ENCODE results near the gene KRTAP13-2.

The KRTAP13-2 gene

DNA sequence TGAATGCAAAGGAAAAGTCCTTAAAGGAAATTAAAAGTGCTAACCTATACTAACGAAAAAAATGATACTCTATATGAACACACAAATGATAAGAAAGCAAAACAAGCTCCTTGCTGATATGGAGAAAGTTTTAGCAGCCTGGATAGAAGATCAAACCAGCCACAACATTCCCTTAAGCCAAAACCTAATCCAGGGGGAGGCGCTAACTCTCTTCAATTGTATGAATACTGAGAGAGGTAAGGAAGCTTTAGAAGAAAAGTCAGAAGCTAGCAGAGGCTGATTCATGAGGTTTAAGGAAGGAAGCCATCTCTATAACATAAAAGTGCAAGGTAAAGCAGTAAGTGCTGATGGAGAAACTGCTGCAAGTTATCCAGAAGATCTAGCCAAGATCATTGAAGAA lies 27.1 kb downstream of the KRTAP13-2 start:
- Histone ChIP-seq H3K4me3 (ENCODE audit: low read depth, low read length) (no peak overlapping the region), H3K9me3 (ENCODE audit: severe bottlenecking) (no peaks in the 10 kb centered on the region), H3K36me3 (no peaks in the 10 kb centered on the region), H3K27me3 (ENCODE audit: insufficient read depth, low read depth, severe bottlenecking) (peaks cover 85% of the 10 kb centered on the region), H3K27ac (no peak overlapping the region)
- TF ChIP-seq, protein P1, sequence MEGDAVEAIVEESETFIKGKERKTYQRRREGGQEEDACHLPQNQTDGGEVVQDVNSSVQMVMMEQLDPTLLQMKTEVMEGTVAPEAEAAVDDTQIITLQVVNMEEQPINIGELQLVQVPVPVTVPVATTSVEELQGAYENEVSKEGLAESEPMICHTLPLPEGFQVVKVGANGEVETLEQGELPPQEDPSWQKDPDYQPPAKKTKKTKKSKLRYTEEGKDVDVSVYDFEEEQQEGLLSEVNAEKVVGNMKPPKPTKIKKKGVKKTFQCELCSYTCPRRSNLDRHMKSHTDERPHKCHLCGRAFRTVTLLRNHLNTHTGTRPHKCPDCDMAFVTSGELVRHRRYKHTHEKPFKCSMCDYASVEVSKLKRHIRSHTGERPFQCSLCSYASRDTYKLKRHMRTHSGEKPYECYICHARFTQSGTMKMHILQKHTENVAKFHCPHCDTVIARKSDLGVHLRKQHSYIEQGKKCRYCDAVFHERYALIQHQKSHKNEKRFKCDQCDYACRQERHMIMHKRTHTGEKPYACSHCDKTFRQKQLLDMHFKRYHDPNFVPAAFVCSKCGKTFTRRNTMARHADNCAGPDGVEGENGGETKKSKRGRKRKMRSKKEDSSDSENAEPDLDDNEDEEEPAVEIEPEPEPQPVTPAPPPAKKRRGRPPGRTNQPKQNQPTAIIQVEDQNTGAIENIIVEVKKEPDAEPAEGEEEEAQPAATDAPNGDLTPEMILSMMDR (IDR thresholded peaks at IDR 0.05; ENCODE audit: low read depth, low read length), result no peak
- no peak for DNase-seq

DNA sequence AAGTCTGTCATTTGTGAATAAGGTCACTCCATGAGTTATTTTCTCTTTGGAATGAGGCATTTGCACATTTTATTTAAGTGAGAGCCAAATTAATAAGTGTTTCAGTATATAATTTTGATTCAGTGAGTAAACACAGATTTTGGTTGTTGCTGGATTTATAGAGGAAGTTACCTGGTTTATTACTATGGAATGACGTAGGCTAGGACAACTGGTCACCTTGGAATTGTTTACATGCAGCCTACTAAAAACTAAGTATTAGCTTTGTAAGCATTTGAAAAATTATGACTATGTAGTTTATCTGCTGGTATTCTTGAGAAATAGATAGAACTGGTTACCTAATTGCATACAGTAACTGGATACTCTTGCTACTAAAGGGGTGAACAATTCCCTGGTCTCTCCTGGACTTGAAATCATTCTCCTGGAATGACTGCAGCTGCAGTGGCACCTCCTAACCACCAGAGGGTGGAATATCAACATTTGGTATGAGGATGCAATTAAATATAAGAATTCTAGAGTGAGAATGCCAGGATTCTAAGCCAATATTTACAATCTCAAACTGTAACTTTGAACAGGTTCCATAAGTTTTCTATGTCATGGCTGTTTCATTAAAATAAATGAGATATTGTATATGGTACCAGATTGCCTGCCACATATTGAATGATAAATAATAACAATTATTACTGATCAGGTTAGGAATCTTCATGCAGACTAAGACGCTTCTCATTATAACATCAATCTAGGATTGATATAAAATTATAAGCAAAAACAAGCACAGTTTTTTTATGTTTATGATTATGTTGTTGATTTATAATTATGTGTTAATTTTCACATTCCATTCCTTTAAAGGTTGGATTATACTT lies 31.1 kb downstream of the KRTAP13-2 start:
- TF ChIP-seq, protein P1 (IDR thresholded peaks at IDR 0.05; ENCODE audit: low read depth, low read length), result peak; percentile 65
- Histone ChIP-seq H3K27me3 (ENCODE audit: insufficient read depth, low read depth, severe bottlenecking) (peaks cover 81% of the 10 kb centered on the region), H3K9me3 (ENCODE audit: severe bottlenecking) (no peaks in the 10 kb centered on the region), H3K27ac (no peak overlapping the region), H3K36me3 (no peaks in the 10 kb centered on the region), H3K4me3 (ENCODE audit: low read depth, low read length) (no peak overlapping the region)
- DNase-seq, result peak; percentile 53

DNA sequence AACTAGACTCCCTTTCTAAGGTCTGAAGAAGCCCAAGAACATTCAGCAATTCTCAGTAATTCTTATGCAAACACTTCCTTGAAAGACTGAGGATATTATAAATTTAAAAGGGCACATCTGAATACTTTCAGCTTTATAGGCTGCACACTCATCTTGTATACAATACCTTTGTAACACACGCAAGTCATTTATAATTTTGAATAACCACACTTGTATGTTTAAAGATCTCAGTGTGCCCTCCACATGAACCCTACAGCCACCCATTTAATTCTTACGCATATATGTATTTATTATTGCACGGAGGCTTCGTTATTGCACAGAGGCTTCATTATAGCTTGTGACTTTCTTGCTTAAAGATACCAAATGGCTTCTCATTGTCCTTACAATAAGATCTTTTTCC lies 33.4 kb downstream of the KRTAP13-2 start:
- TF ChIP-seq, protein P1 (IDR thresholded peaks at IDR 0.05; ENCODE audit: low read depth, low read length), result no peak
- H3K4me3 ChIP-seq (ENCODE audit: low read depth, low read length), result no peak overlapping the region
- H3K36me3 ChIP-seq, result no peaks in the 10 kb centered on the region
- no peaks in the 10 kb centered on the region for H3K9me3 ChIP-seq (ENCODE audit: severe bottlenecking)
- no peak overlapping the region for H3K27ac ChIP-seq
- peaks cover 79% of the 10 kb centered on the region for H3K27me3 ChIP-seq (ENCODE audit: insufficient read depth, low read depth, severe bottlenecking)
- no peak for DNase-seq

DNA sequence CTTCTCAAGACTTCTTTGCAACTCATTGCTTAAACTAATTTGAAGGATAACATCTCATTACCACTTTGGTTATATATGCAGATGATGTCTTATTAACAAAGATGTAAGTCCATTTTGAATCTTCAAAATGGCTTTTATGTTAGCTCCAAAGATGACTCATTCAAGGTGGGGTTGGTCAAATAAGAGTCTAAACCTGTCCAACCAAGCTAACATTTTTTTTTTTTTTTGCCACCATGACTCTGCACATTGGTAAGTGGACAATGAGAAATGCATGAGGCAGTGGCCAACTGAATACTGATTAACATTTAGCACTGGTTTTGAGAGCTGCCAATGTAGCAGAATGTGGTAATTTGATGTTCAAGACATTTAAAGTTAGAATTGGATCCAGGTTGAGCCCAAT lies 34.3 kb downstream of the KRTAP13-2 start:
- no peak overlapping the region for H3K27ac ChIP-seq
- H3K36me3 ChIP-seq, result no peaks in the 10 kb centered on the region
- no peak for DNase-seq

DNA sequence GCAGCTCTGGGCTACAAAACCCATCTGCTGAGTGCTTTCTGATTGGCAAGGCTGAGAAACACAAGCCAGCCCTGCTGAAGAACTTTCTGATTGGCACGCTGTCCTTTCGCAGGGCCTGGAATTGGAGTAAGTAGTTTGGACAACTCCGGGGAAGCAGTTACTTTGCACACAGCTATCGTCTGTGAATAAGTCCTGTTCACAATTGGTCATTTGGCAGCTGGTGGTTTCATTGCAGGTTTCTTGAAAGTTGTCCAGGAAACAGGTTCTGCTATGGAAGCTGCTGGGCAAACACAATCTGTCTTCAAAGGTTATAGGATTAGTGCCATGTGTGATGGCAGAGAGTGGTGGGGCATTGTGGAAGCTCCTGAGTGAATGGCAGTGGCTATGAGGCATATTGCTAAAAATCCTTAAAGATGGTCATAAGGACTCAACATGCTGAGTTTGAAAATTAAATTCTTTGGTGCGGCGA lies 34.8 kb downstream of the KRTAP13-2 start, which contains the start of gene KRTAP27-1:
TSS of gene KRTAP27-1 (minus strand) at position 419 of the 469 bp plus-strand sequence. CDS start at position 393, 26 bp downstream.
- H3K9me3 ChIP-seq (ENCODE audit: severe bottlenecking), result no peaks in the 10 kb centered on the region
- DNase-seq, result no peak
- H3K27me3 ChIP-seq (ENCODE audit: insufficient read depth, low read depth, severe bottlenecking), result peaks cover 75% of the 10 kb centered on the region
- no peak within 1 kb of the TSS for H3K4me3 ChIP-seq (ENCODE audit: low read depth, low read length)
- TF ChIP-seq, protein P1 (IDR thresholded peaks at IDR 0.05; ENCODE audit: low read depth, low read length), result no peak
- H3K27ac ChIP-seq, result no peak within 1 kb of the TSS
- H3K36me3 ChIP-seq, result no peaks in the 10 kb centered on the region

More for the DNA sequence above, 34.3 kb downstream of the KRTAP13-2 start:
- Histone ChIP-seq H3K9me3 (ENCODE audit: severe bottlenecking) (no peaks in the 10 kb centered on the region), H3K4me3 (ENCODE audit: low read depth, low read length) (no peak overlapping the region), H3K27me3 (ENCODE audit: insufficient read depth, low read depth, severe bottlenecking) (peaks cover 75% of the 10 kb centered on the region)
- TF ChIP-seq, protein P1 (IDR thresholded peaks at IDR 0.05; ENCODE audit: low read depth, low read length), result no peak
